ENCODE data around the gene ROR2.

The ROR2 gene

GRCh38 chr9:91899219-91899563 is 50.8 kb downstream of the ROR2 start:
- DNase-seq, result no peak

- DNase-seq, result peak; percentile 85
These were observed 51.4 kb downstream of the ROR2 start for GRCh38 chr9:91898451-91899218.

- no peak for DNase-seq
These were observed 52.8 kb downstream of the ROR2 start for GRCh38 chr9:91897201-91897600.

- no peak for DNase-seq
These were observed 53.4 kb downstream of the ROR2 start for GRCh38 chr9:91896513-91897121.

- no peak for DNase-seq
These were observed 53.9 kb downstream of the ROR2 start for GRCh38 chr9:91896097-91896496.

GRCh38 chr9:91894536-91894935 is 55.5 kb downstream of the ROR2 start:
- no peak for DNase-seq

- no peak for DNase-seq
These were observed 56.0 kb downstream of the ROR2 start for GRCh38 chr9:91894023-91894422.

GRCh38 chr9:91891915-91892314 is 58.1 kb downstream of the ROR2 start:
- DNase-seq, result no peak

GRCh38 chr9:91890662-91891061 is 59.4 kb downstream of the ROR2 start:
- DNase-seq, result no peak

- DNase-seq, result no peak
These were observed 60.7 kb downstream of the ROR2 start for GRCh38 chr9:91889161-91889911.

GRCh38 chr9:91886414-91887076 is 63.5 kb downstream of the ROR2 start:
- DNase-seq, result no peak

GRCh38 chr9:91885746-91886413 is 64.1 kb downstream of the ROR2 start:
- no peak for DNase-seq

GRCh38 chr9:91884696-91885687 is 65.0 kb downstream of the ROR2 start:
- DNase-seq, result no peak

- no peak for DNase-seq
These were observed 65.9 kb downstream of the ROR2 start for GRCh38 chr9:91884153-91884552.

- DNase-seq, result no peak
These were observed 66.5 kb downstream of the ROR2 start for GRCh38 chr9:91883503-91883902.

GRCh38 chr9:91882627-91883026 is 67.4 kb downstream of the ROR2 start:
- no peak for DNase-seq

GRCh38 chr9:91880378-91880972 is 69.6 kb downstream of the ROR2 start:
- no peak for DNase-seq

- no peak for DNase-seq
These were observed 70.8 kb downstream of the ROR2 start for GRCh38 chr9:91879231-91879630.

- no peak for DNase-seq
These were observed 76.4 kb downstream of the ROR2 start for GRCh38 chr9:91873637-91874051.

- DNase-seq, result no peak
These were observed 81.2 kb downstream of the ROR2 start for GRCh38 chr9:91868732-91869391.

- no peak for DNase-seq
These were observed 82.3 kb downstream of the ROR2 start for GRCh38 chr9:91867740-91868139.
